C4-2B (cell line): Measurements from ENCODE around the gene LRMDA.

Source experiments
- CTCF ChIP-seq: fragments of 450-650 bp; conservative IDR thresholded peaks from 2 replicates; pipeline ENCODE4 v1.5.1; 2017; ENCODE audit warnings: mild to moderate bottlenecking
- ZFX ChIP-seq: fragments of 450-650 bp; IDR thresholded peaks from 2 replicates; pipeline ENCODE4 v1.6.1; 2017

GRCh38 chr10:76337641-76338040 lies 906.2 kb downstream of the LRMDA start:
- TF ChIP-seq CTCF (no peak), ZFX (no peak)
